SK-N-SH (cell line): ENCODE data around the gene IGF1R. TPM values are rescaled to one million over a fixed set of nuclear protein-coding genes. Genes with fewer than 3 reads are reported as not detected.

Experiments
- CTCF ChIA-PET: fragments of 300-600, 350-600 bp; formaldehyde crosslinking; extraction: SDS; loops from one replicate; lab custom pipeline; 2021; lab: Yijun Ruan, JAX
- POLR2A ChIA-PET: fragments of 350-600 bp; sonication (Branson Sonifier 250); formaldehyde crosslinking; extraction: SDS; loops from one replicate; lab custom pipeline; 2020; ENCODE audit warnings: antibody characterized with exemption, inconsistent platforms; lab: Yijun Ruan, JAX
- DNase-seq: peaks from one replicate; pipeline ENCODE4 v3.0.0; 2012
- H2AFZ ChIP-seq: fragments of 200-600 bp; sonication (generic); 2 replicates; pipeline ENCODE4 v1.8.1; 2016; ENCODE audit warnings: antibody characterized with exemption, mild to moderate bottlenecking, low read depth
- H3F3A ChIP-seq: fragments of 200-600 bp; sonication (generic); replicated peaks from 2 replicates; pipeline ENCODE3; 2016; ENCODE audit warnings: antibody characterized with exemption, mild to moderate bottlenecking; ENCODE audit not compliant: insufficient read depth
- H3K27ac ChIP-seq, 2 experiments: fragments of 200-500 bp in 1 of 2; fragments of 200-600 bp in 1 of 2; sonication (Bioruptor generic) in 1 of 2; sonication (generic), shearing (Covaris generic) in 1 of 2; 2 replicates each; pipeline versions ENCODE4 v1.5.1 to v1.6.1; 2014 to 2016; ENCODE audit warnings: low read depth in 2 of 2, inconsistent platforms in 1 of 2, low read length in 1 of 2, mild to moderate bottlenecking in 1 of 2, mixed read lengths in 1 of 2
- H3K27me3 ChIP-seq: fragments of 200-600 bp; sonication (generic), shearing (Covaris generic); 2 replicates; pipeline ENCODE4 v1.6.1; 2016; ENCODE audit warnings: mixed run types; ENCODE audit not compliant: insufficient read depth
- H3K36me3 ChIP-seq, 2 experiments: fragments of 200-500 bp in 1 of 2; fragments of 200-600 bp in 1 of 2; sonication (Bioruptor generic) in 1 of 2; sonication (generic) in 1 of 2; replicated peaks in 1 of 2; 2 replicates each; pipeline versions ENCODE3 to v1.5.1; 2014 to 2016; ENCODE audit warnings: low read length in 1 of 2, mild to moderate bottlenecking in 1 of 2; ENCODE audit not compliant: insufficient read depth in 2 of 2, control insufficient read depth in 1 of 2
- H3K4me1 ChIP-seq, 2 experiments: fragments of 200-500 bp in 1 of 2; fragments of 200-600 bp in 1 of 2; sonication (Bioruptor generic) in 1 of 2; sonication (generic), shearing (Covaris generic) in 1 of 2; 2 replicates each; pipeline versions ENCODE4 v1.5.1 to v1.6.1; 2014 to 2016; ENCODE audit warnings: low read depth in 1 of 2, low read length in 1 of 2, mixed run types in 1 of 2; ENCODE audit not compliant: insufficient read depth in 2 of 2, control insufficient read depth in 1 of 2
- H3K4me2 ChIP-seq: fragments of 200-600 bp; sonication (generic), shearing (Covaris generic); 2 replicates; pipeline ENCODE4 v1.6.1; 2017; ENCODE audit warnings: mixed run types
- H3K4me3 ChIP-seq, 2 experiments: fragments of 200-500 bp in 1 of 2; fragments of 200-600 bp in 1 of 2; sonication (Bioruptor generic) in 1 of 2; sonication (generic), shearing (Covaris generic) in 1 of 2; 2 replicates each; pipeline versions ENCODE4 v1.5.1 to v1.8.1; 2014 to 2016; ENCODE audit warnings: low read depth in 2 of 2, inconsistent platforms in 1 of 2, low read length in 1 of 2, mild to moderate bottlenecking in 1 of 2, mixed read lengths in 1 of 2, moderate library complexity in 1 of 2
- H3K79me2 ChIP-seq: fragments of 200-600 bp; sonication (generic); 2 replicates; pipeline ENCODE4 v1.8.1; 2017; ENCODE audit warnings: mild to moderate bottlenecking; ENCODE audit not compliant: insufficient read depth
- H3K9ac ChIP-seq: fragments of 200-600 bp; sonication (generic); 2 replicates; pipeline ENCODE4 v1.6.1; 2017; ENCODE audit warnings: mixed run types
- H3K9me2 ChIP-seq: fragments of 200-600 bp; sonication (generic); 2 replicates; pipeline ENCODE4 v1.6.1; 2017; ENCODE audit warnings: mixed run types
- H3K9me3 ChIP-seq: fragments of 200-600 bp; sonication (generic); 2 replicates; pipeline ENCODE4 v1.6.1; 2017; ENCODE audit warnings: mixed run types, mild to moderate bottlenecking, moderate library complexity
- H4K20me1 ChIP-seq: fragments of 200-600 bp; sonication (generic); 2 replicates; pipeline ENCODE4 v1.6.1; 2017; ENCODE audit warnings: mild to moderate bottlenecking, mixed run types; ENCODE audit not compliant: insufficient read depth
- CHD2 ChIP-seq: fragments of 150-350 bp; IDR thresholded peaks from 2 replicates; pipeline ENCODE4 v1.6.1; 2018; ENCODE audit warnings: low read length; ENCODE audit not compliant: partially characterized antibody
- EP300 ChIP-seq, 2 experiments: IDR thresholded peaks; 2 replicates each; pipeline versions ENCODE4 v1.4.0 to v1.6.1; 2012; ENCODE audit warnings: borderline replicate concordance in 1 of 2, low read depth in 1 of 2, low read length in 1 of 2
- EZH2phosphoT487 ChIP-seq: fragments of 200-600 bp; sonication (generic); IDR thresholded peaks from 2 replicates; pipeline ENCODE4 v1.6.1; 2017; ENCODE audit warnings: low read depth, mixed run types, mild to moderate bottlenecking, antibody characterized with exemption, moderate library complexity, borderline replicate concordance
- FOXJ3 ChIP-seq: sonication (generic); formaldehyde crosslinking; IDR thresholded peaks from 2 replicates; pipeline ENCODE4 v1.5.1; 2020; ENCODE audit warnings: mild to moderate bottlenecking, missing genetic modification reagents
- GABPA ChIP-seq: IDR thresholded peaks from 2 replicates; pipeline ENCODE4 v1.4.0; 2012; ENCODE audit warnings: low read depth, mild to moderate bottlenecking
- GATA2 ChIP-seq: sonication (generic); formaldehyde crosslinking; IDR thresholded peaks from 2 replicates; pipeline ENCODE4 v1.5.0; 2020; ENCODE audit warnings: mild to moderate bottlenecking, missing genetic modification reagents
- IRF3 ChIP-seq: fragments of 150-350 bp; IDR thresholded peaks from 2 replicates; pipeline ENCODE4 v1.6.1; 2016; ENCODE audit warnings: mild to moderate bottlenecking, low read depth, low read length
- MEF2A ChIP-seq: IDR thresholded peaks from 2 replicates; pipeline ENCODE4 v1.4.0; 2012; ENCODE audit warnings: low read depth, borderline replicate concordance
- MXI1 ChIP-seq: IDR thresholded peaks from 2 replicates; pipeline ENCODE4 v1.6.1; 2012; ENCODE audit warnings: mild to moderate bottlenecking, low read depth, low read length, improper control_type of control experiment
- NRF1 ChIP-seq: IDR thresholded peaks from 2 replicates; pipeline ENCODE4 v1.6.1; 2012; ENCODE audit warnings: low read depth, mild to moderate bottlenecking, low read length
- POLR2AphosphoS5 ChIP-seq: IDR thresholded peaks from 2 replicates; pipeline ENCODE4 v1.6.1; 2012; ENCODE audit warnings: low read depth, low read length
- RCOR1 ChIP-seq: fragments of 150-350 bp; IDR thresholded peaks from 2 replicates; pipeline ENCODE4 v1.6.1; 2017; ENCODE audit warnings: antibody characterized with exemption, low read length
- SMC3 ChIP-seq: IDR thresholded peaks from 2 replicates; pipeline ENCODE4 v1.6.1; 2012; ENCODE audit warnings: low read depth, low read length, improper control_type of control experiment
- TEAD4 ChIP-seq: IDR thresholded peaks from 2 replicates; pipeline ENCODE4 v1.4.0; 2012; ENCODE audit warnings: mild to moderate bottlenecking, borderline replicate concordance; ENCODE audit not compliant: insufficient read depth
- USF1 ChIP-seq: IDR thresholded peaks from 2 replicates; pipeline ENCODE4 v1.4.0; 2012; ENCODE audit warnings: low read depth, borderline replicate concordance
- USF2 ChIP-seq: fragments of 150-350 bp; IDR thresholded peaks from 2 replicates; pipeline ENCODE4 v1.6.1; 2017; ENCODE audit warnings: antibody characterized with exemption, low read length, low read depth, borderline replicate concordance
- YY1 ChIP-seq: IDR thresholded peaks from 2 replicates; pipeline ENCODE4 v1.4.0; 2012; ENCODE audit warnings: low read depth, mild to moderate bottlenecking
- WGBS: methylation state at CpG from one replicate; pipeline ENCODE4 v1.1.6; 2017; ENCODE audit warnings: low lambda C conversion rate; 5-methylcytosine and 5-hydroxymethylcytosine counted together
- polyA plus RNA-seq, 3 experiments: library from polyadenylated mRNA; depleted of rRNA; stranded (reverse); fragments of >200 nt; gene quantifications; 2 replicates each; pipeline ENCODE4 v1.2.3, GENCODE V29; 2012

IGF1R gene
- polyA plus RNA-seq, 1 of the 3 experiments (the other 2 are of a cell fraction), result 9.5 TPM

GRCh38 chr15:98700519-98700918 lies 52.2 kb downstream of the IGF1R start:
- Histone ChIP-seq H3K9me3 (no peaks in the 10 kb centered on the region), H3K79me2 (peaks cover 85% of the 10 kb centered on the region), H4K20me1 (peaks cover 58% of the 10 kb centered on the region), H3K4me2 (no peak overlapping the region), H3K4me1 (peaks cover 0 to 34% of the 10 kb centered on the region in 2 experiments; a peak in 1 of 4 replicates), H3K9me2 (no peaks in the 10 kb centered on the region), H3K27me3 (no peaks in the 10 kb centered on the region), H3K36me3 (no peaks in the 10 kb centered on the region), H3K27ac (no peak overlapping the region), H3K4me3 (no peak overlapping the region), H3K9ac (no peak overlapping the region), H2AFZ (no peak overlapping the region), H3F3A (no peaks in the 10 kb centered on the region)
- POLR2A ChIA-PET, result no interaction called here
- no peak for DNase-seq
- 86% methylated on average over 6 of the region's 6 CpGs for WGBS
- CTCF ChIA-PET, result no interaction called here
- TF ChIP-seq MEF2A (no peak), RCOR1 (no peak), EZH2phosphoT487 (no peak), FOXJ3 (CRISPR knock-in tag) (no peak), NRF1 (no peak), IRF3 (no peak), USF1 (no peak), POLR2AphosphoS5 (no peak), EP300 (IDR thresholded peaks at IDR 0.05; ENCODE audit: borderline replicate concordance in 1 of 2, low read depth in 1 of 2, low read length in 1 of 2) (no peak), MXI1 (no peak), TEAD4 (no peak), GATA2 (CRISPR knock-in tag) (no peak), GABPA (no peak), CHD2 (no peak), YY1 (no peak)

- H3K9me3 ChIP-seq, result no peaks in the 10 kb centered on the region
- no peak overlapping the region for H2AFZ ChIP-seq
- peaks cover 0 to 3% of the 10 kb centered on the region in 2 experiments for H3K36me3 ChIP-seq
- H3F3A ChIP-seq, result no peaks in the 10 kb centered on the region
- H3K9ac ChIP-seq, result no peak overlapping the region
- ChIA-PET POLR2A (no interaction called here), CTCF (interaction anchor here (1.0 to 1.9 kb wide), 4 partner anchors 8 to 185 kb away, joined by 3 to 7 read pairs (median 4); no protein-coding TSS in a partner anchor)
- H3K9me2 ChIP-seq, result no peaks in the 10 kb centered on the region
- peaks cover 45% of the 10 kb centered on the region for H4K20me1 ChIP-seq
- WGBS, result 93% methylated on average over 6 of the region's 6 CpGs
- DNase-seq, result no peak
- H3K4me3 ChIP-seq, result no peak overlapping the region
- H3K4me2 ChIP-seq, result no peak overlapping the region
- no peak overlapping the region for H3K27ac ChIP-seq
- peaks cover 0 to 29% of the 10 kb centered on the region in 2 experiments; a peak in 1 of 4 replicates for H3K4me1 ChIP-seq
- no peak for TF ChIP-seq IRF3
- TF ChIP-seq YY1, result no peak
- TF ChIP-seq USF2, result no peak
- TF ChIP-seq SMC3, result no peak
- H3K79me2 ChIP-seq, result peaks cover 82% of the 10 kb centered on the region
- H3K27me3 ChIP-seq, result no peaks in the 10 kb centered on the region
Measured at GRCh38 chr15:98703126-98703685, 54.9 kb downstream of the IGF1R start.
